DMS79 treated with DMSO at 0.1 percent for 48 hours (cell line): ENCODE measurements around the gene ELOA.
"Not testable (repeated sequence)": the region's sequence is repeated elsewhere in the genome, so short reads cannot be mapped to it uniquely, and the experiment has no call there.

Source experiments
- DNase-seq: peaks from one replicate; lab custom pipeline; 2025; lab: John Stamatoyannopoulos, UW

Gene ELOA

GRCh38 chr1:23743287-23744152 is at the start of gene ELOA:
ELOA (plus strand) TSS chr1:23743471; CDS start chr1:23743504, 33 bp downstream.
- peak; percentile 61 for DNase-seq

GRCh38 chr1:23693599-23693998 is 49.7 kb upstream of the ELOA start:
- no peak for DNase-seq

- no peak for DNase-seq
Measured at GRCh38 chr1:23694371-23694770, 48.9 kb upstream of the ELOA start.

GRCh38 chr1:23695667-23696066 is 47.6 kb upstream of the ELOA start:
- no peak for DNase-seq

GRCh38 chr1:23696335-23696989 is 46.8 kb upstream of the ELOA start:
- no peak for DNase-seq

- no peak for DNase-seq
Measured at GRCh38 chr1:23698466-23698865, 44.8 kb upstream of the ELOA start.

GRCh38 chr1:23699280-23700179 is 43.7 kb upstream of the ELOA start:
- DNase-seq, result no peak

GRCh38 chr1:23701310-23701709 is 42.0 kb upstream of the ELOA start:
- DNase-seq, result no peak

GRCh38 chr1:23701996-23702395 is 41.3 kb upstream of the ELOA start:
- DNase-seq, result no peak

- DNase-seq, result no peak
Measured at GRCh38 chr1:23704834-23705495, 38.3 kb upstream of the ELOA start.

- no peak for DNase-seq
Measured at GRCh38 chr1:23709229-23709628, 34.0 kb upstream of the ELOA start.

GRCh38 chr1:23718482-23718881 is 24.8 kb upstream of the ELOA start:
- no peak for DNase-seq

GRCh38 chr1:23719162-23719820 is 24.0 kb upstream of the ELOA start:
- no peak for DNase-seq

GRCh38 chr1:23720256-23720995 is 22.8 kb upstream of the ELOA start:
- no peak for DNase-seq

GRCh38 chr1:23722652-23723051 is 20.6 kb upstream of the ELOA start:
- no peak for DNase-seq

GRCh38 chr1:23726686-23727085 is 16.6 kb upstream of the ELOA start:
- DNase-seq, result no peak

- no peak for DNase-seq
Measured at GRCh38 chr1:23727362-23727811, 15.9 kb upstream of the ELOA start.

GRCh38 chr1:23732363-23733224 is 10.7 kb upstream of the ELOA start:
- DNase-seq, result no peak

GRCh38 chr1:23733281-23733680 is 10.0 kb upstream of the ELOA start:
- not testable (repeated sequence) for DNase-seq
